WTC11 (cell line): ENCODE results near the gene TLE3. TPM values are rescaled to one million over a fixed set of nuclear protein-coding genes. Genes with fewer than 3 reads are reported as not detected.
A peak's percentile ranks its signal among the peaks of the same experiment; 100 is the strongest.

Experiments
- ATAC-seq: fragments of 200-7000 bp; cut with Tn5 transposase; 2 replicates; pipeline ENCODE4 v1.10.0; 2021; ENCODE audit warnings: mild to moderate bottlenecking, moderate library complexity
- CTCF ChIA-PET: fragments of 300-600 bp; sonication (Branson Sonifier 250); formaldehyde crosslinking; loops from one replicate; lab custom pipeline; 2021; ENCODE audit warnings: antibody characterized with exemption; lab: Charles Lee
- POLR2A ChIA-PET: fragments of 350-600 bp; sonication (Branson Sonifier 250); formaldehyde crosslinking; loops from one replicate; lab custom pipeline; 2021; ENCODE audit warnings: antibody characterized with exemption; lab: Charles Lee
- DNase-seq: peaks from one replicate; pipeline ENCODE4 v3.0.0; 2021; ENCODE audit warnings: low spot score
- H3K27ac Mint-ChIP-seq: 2 replicates; pipeline ENCODE4 v1.8.0; 2021; ENCODE audit warnings: mixed read lengths
- H3K27me3 Mint-ChIP-seq: 2 replicates; pipeline ENCODE4 v1.8.0; 2021; ENCODE audit warnings: low read depth, mild to moderate bottlenecking, moderate library complexity, mixed read lengths
- H3K36me3 Mint-ChIP-seq: 2 replicates; pipeline ENCODE4 v1.8.0; 2021; ENCODE audit warnings: mixed read lengths
- H3K4me1 Mint-ChIP-seq: 2 replicates; pipeline ENCODE4 v1.8.0; 2022; ENCODE audit warnings: mixed read lengths
- H3K4me3 Mint-ChIP-seq: 2 replicates; pipeline ENCODE4 v1.8.0; 2021; ENCODE audit warnings: mild to moderate bottlenecking, moderate library complexity, mixed read lengths
- H3K9me3 Mint-ChIP-seq: 2 replicates; pipeline ENCODE4 v1.8.0; 2021; ENCODE audit warnings: mixed read lengths
- AR ChIP-seq: fragments of 250-450 bp; sonication (Bioruptor Pico); IDR thresholded peaks from 2 replicates; pipeline ENCODE4 v1.9.0; 2021; ENCODE audit warnings: mild to moderate bottlenecking
- CBFB ChIP-seq: sonication (generic); formaldehyde crosslinking; IDR thresholded peaks from 2 replicates; pipeline ENCODE4 v1.8.1; 2022; ENCODE audit warnings: mild to moderate bottlenecking, low read depth, missing genetic modification reagents
- E2F1 ChIP-seq: sonication (generic); formaldehyde crosslinking; IDR thresholded peaks from 2 replicates; pipeline ENCODE4 v1.8.0; 2022; ENCODE audit warnings: mild to moderate bottlenecking, missing genetic modification reagents
- ESRRA ChIP-seq: sonication (generic); formaldehyde crosslinking; IDR thresholded peaks from 2 replicates; pipeline ENCODE4 v1.8.1; 2022; ENCODE audit warnings: mild to moderate bottlenecking, missing genetic modification reagents, borderline replicate concordance
- FOXP4 ChIP-seq: sonication (generic); formaldehyde crosslinking; IDR thresholded peaks from 2 replicates; pipeline ENCODE4 v1.8.0; 2022; ENCODE audit warnings: mild to moderate bottlenecking, missing genetic modification reagents
- GRHL2 ChIP-seq: fragments of 250-450 bp; sonication (Bioruptor Pico); IDR thresholded peaks from 2 replicates; pipeline ENCODE4 v1.8.0; 2022; ENCODE audit warnings: mild to moderate bottlenecking, moderate library complexity; ENCODE audit not compliant: insufficient replicate concordance, severe bottlenecking
- JUN ChIP-seq: sonication (generic); formaldehyde crosslinking; IDR thresholded peaks from 2 replicates; pipeline ENCODE4 v1.8.0; 2023; ENCODE audit warnings: mild to moderate bottlenecking, missing genetic modification reagents
- NFATC4 ChIP-seq: fragments of 250-450 bp; sonication (Bioruptor Pico); IDR thresholded peaks from 2 replicates; pipeline ENCODE4 v1.9.0; 2021; ENCODE audit warnings: mild to moderate bottlenecking
- NR3C1 ChIP-seq: sonication (generic); formaldehyde crosslinking; conservative IDR thresholded peaks from 2 replicates; pipeline ENCODE4 v1.8.1; 2023; ENCODE audit warnings: low read depth, mild to moderate bottlenecking, missing genetic modification reagents
- SOX15 ChIP-seq: fragments of 250-450 bp; sonication (Bioruptor Pico); IDR thresholded peaks from 2 replicates; pipeline ENCODE4 v1.9.0; 2021; ENCODE audit warnings: mild to moderate bottlenecking
- TCF7 ChIP-seq: sonication (generic); formaldehyde crosslinking; IDR thresholded peaks from 2 replicates; pipeline ENCODE4 v1.8.0; 2022; ENCODE audit warnings: mild to moderate bottlenecking, low read depth, missing genetic modification reagents, moderate library complexity
- TP53 ChIP-seq: sonication (generic); formaldehyde crosslinking; IDR thresholded peaks from 2 replicates; pipeline ENCODE4 v1.8.1; 2023; ENCODE audit warnings: mild to moderate bottlenecking, missing genetic modification reagents
- USF1 ChIP-seq: sonication (generic); formaldehyde crosslinking; IDR thresholded peaks from 2 replicates; pipeline ENCODE4 v1.8.0; 2022; ENCODE audit warnings: mild to moderate bottlenecking, missing genetic modification reagents
- USF2 ChIP-seq: sonication (generic); formaldehyde crosslinking; IDR thresholded peaks from 2 replicates; pipeline ENCODE4 v1.8.1; 2023; ENCODE audit warnings: mild to moderate bottlenecking, missing genetic modification reagents, moderate library complexity
- ZBTB21 ChIP-seq: sonication (generic); formaldehyde crosslinking; IDR thresholded peaks from 2 replicates; pipeline ENCODE4 v1.8.1; 2023; ENCODE audit warnings: mild to moderate bottlenecking, missing genetic modification reagents, borderline replicate concordance
- ZMAT4 ChIP-seq: fragments of 250-450 bp; sonication (Bioruptor Pico); IDR thresholded peaks from 2 replicates; pipeline ENCODE4 v1.9.0; 2021; ENCODE audit warnings: mild to moderate bottlenecking
- ZNF121 ChIP-seq: sonication (generic); formaldehyde crosslinking; IDR thresholded peaks from 2 replicates; pipeline ENCODE4 v1.8.0; 2023; ENCODE audit warnings: missing genetic modification reagents
- ZNF138 ChIP-seq: sonication (generic); formaldehyde crosslinking; conservative IDR thresholded peaks from 2 replicates; pipeline ENCODE4 v1.8.1; 2022; ENCODE audit warnings: mild to moderate bottlenecking, moderate library complexity, missing genetic modification reagents
- ZNF425 ChIP-seq: fragments of 250-450 bp; sonication (Bioruptor Pico); conservative IDR thresholded peaks from 2 replicates; pipeline ENCODE4 v1.9.0; 2021; ENCODE audit warnings: mild to moderate bottlenecking
- ZNF512 ChIP-seq: sonication (generic); formaldehyde crosslinking; IDR thresholded peaks from 2 replicates; pipeline ENCODE4 v1.8.1; 2022; ENCODE audit warnings: missing genetic modification reagents, borderline replicate concordance
- total RNA-seq: library from RNA; stranded (reverse); gene quantifications from 3 replicates; pipeline ENCODE4 v1.2.3, GENCODE V29; 2021

The TLE3 gene
- total RNA-seq, 1 experiment from 2014 or later, result 78.7 TPM

- H3K4me3 Mint-ChIP-seq, result peak overlapping the region; percentile 34; the same call in 1 of the 2 replicates
- H3K4me1 Mint-ChIP-seq, result peaks cover 95% of the 10 kb centered on the region
- DNase-seq (no peak), ATAC-seq (no peak)
- ChIA-PET POLR2A (interaction anchor here (1.0 to 1.7 kb wide), 2 partner anchors 13 to 16 kb away, joined by 3 to 9 read pairs; no protein-coding TSS in a partner anchor), CTCF (interaction anchor here (1.9 kb wide), 1 partner anchor 15 kb away, joined by 6 read pairs; no protein-coding TSS in a partner anchor)
- H3K27ac Mint-ChIP-seq, result peak overlapping the region; percentile 82
- peaks cover 27% of the 10 kb centered on the region for H3K36me3 Mint-ChIP-seq
- no peaks in the 10 kb centered on the region for H3K9me3 Mint-ChIP-seq
- TF ChIP-seq ZBTB21 (CRISPR knock-in tag) (no peak), NR3C1 (CRISPR knock-in tag) (no peak), SOX15 (CRISPR knock-in tag) (no peak), TCF7 (CRISPR knock-in tag) (no peak), ZMAT4 (no peak), FOXP4 (no peak), USF1 (no peak), ZNF512 (no peak), ZNF425 (no peak), GRHL2 (CRISPR knock-in tag) (no peak), E2F1 (CRISPR knock-in tag) (no peak), CBFB (no peak), USF2 (CRISPR knock-in tag) (no peak), ZNF121 (CRISPR knock-in tag) (no peak), NFATC4 (CRISPR knock-in tag) (no peak), JUN (CRISPR knock-in tag) (no peak), ZNF138 (CRISPR knock-in tag) (no peak), TP53 (CRISPR knock-in tag) (no peak), ESRRA (no peak), AR (CRISPR knock-in tag) (no peak)
- H3K27me3 Mint-ChIP-seq, result no peaks in the 10 kb centered on the region
These were observed 13.8 kb downstream of the TLE3 start for GRCh38 chr15:70083946-70084345.
